DMS153 (cell line): Measurements from ENCODE around the gene DYNC1LI2.
A peak's percentile ranks its signal among the peaks of the same experiment; 100 is the strongest.
"Not testable (repeated sequence)": the region's sequence is repeated elsewhere in the genome, so short reads cannot be mapped to it uniquely, and the experiment has no call there.

Source experiments
- DNase-seq: peaks from one replicate; lab custom pipeline; 2025; lab: John Stamatoyannopoulos, UW

Gene DYNC1LI2

GRCh38 chr16:66696669-66697630, 54.5 kb downstream of the DYNC1LI2 start, which contains the start of gene CMTM4:
CMTM4 (minus strand) TSS chr16:66696743; CDS start chr16:66696525, 218 bp downstream.
- DNase-seq = peak; percentile 70

GRCh38 chr16:66695935-66696668, 55.3 kb downstream of the DYNC1LI2 start:
- DNase-seq = peak; percentile 31

- no peak for DNase-seq
These were observed 55.9 kb downstream of the DYNC1LI2 start for GRCh38 chr16:66695471-66695934.

- no peak for DNase-seq
These were observed 58.3 kb downstream of the DYNC1LI2 start for GRCh38 chr16:66693149-66693548.

- no peak for DNase-seq
These were observed 59.1 kb downstream of the DYNC1LI2 start for GRCh38 chr16:66692341-66692740.

GRCh38 chr16:66691234-66691633, 60.2 kb downstream of the DYNC1LI2 start:
- no peak for DNase-seq

- no peak for DNase-seq
These were observed 61.1 kb downstream of the DYNC1LI2 start for GRCh38 chr16:66690106-66690847.

GRCh38 chr16:66689282-66689681, 62.1 kb downstream of the DYNC1LI2 start:
- DNase-seq = no peak

- no peak for DNase-seq
These were observed 63.3 kb downstream of the DYNC1LI2 start for GRCh38 chr16:66687906-66688625.

GRCh38 chr16:66685501-66686115, 65.8 kb downstream of the DYNC1LI2 start:
- not testable (repeated sequence) for DNase-seq

- no peak for DNase-seq
These were observed 69.1 kb downstream of the DYNC1LI2 start for GRCh38 chr16:66682271-66682670.

GRCh38 chr16:66681676-66682075, 69.7 kb downstream of the DYNC1LI2 start:
- DNase-seq = no peak

GRCh38 chr16:66678337-66678736, 73.1 kb downstream of the DYNC1LI2 start:
- DNase-seq = no peak

- DNase-seq = no peak
These were observed 73.6 kb downstream of the DYNC1LI2 start for GRCh38 chr16:66677836-66678235.

- no peak for DNase-seq
These were observed 74.2 kb downstream of the DYNC1LI2 start for GRCh38 chr16:66677179-66677578.

- no peak for DNase-seq
These were observed 74.8 kb downstream of the DYNC1LI2 start for GRCh38 chr16:66676599-66676998.

- no peak for DNase-seq
These were observed 77.7 kb downstream of the DYNC1LI2 start for GRCh38 chr16:66673691-66674090.
